Heart right ventricle (tissue), 16 donors: Measurements from ENCODE around the gene CRYBA1. TPM values are rescaled to one million over a fixed set of nuclear protein-coding genes. Genes with fewer than 3 reads are reported as not detected.

Experiments used
- ATAC-seq, 8 donors: fragments of 200-7000 bp; cut with Tn5 transposase; one replicate each; pipeline ENCODE4 v1.9.1; 2020; ENCODE audit warnings: mild to moderate bottlenecking in 8 of 8, moderate library complexity in 8 of 8, moderate number of reproducible peaks in 1 of 8
- DNase-seq, 2 donors: peaks; one replicate each; pipeline ENCODE4 v3.0.0-alpha.2; 2020
- H3K27ac ChIP-seq, 10 donors: fragments of 200-600 bp; sonication (generic) in 2 of 10; one replicate each; pipeline versions ENCODE4 v1.5.0 to v1.8.0; 2020 to 2022; ENCODE audit warnings: mild to moderate bottlenecking in 3 of 10
- H3K27me3 ChIP-seq, 7 donors: fragments of 200-600 bp; one replicate each; pipeline ENCODE4 v1.8.0; 2021 to 2022; ENCODE audit warnings: mild to moderate bottlenecking in 2 of 7
- H3K36me3 ChIP-seq, 9 donors: fragments of 200-600 bp; sonication (generic) in 1 of 9; one replicate each; pipeline versions ENCODE4 v1.5.0 to v1.8.0; 2020 to 2022; ENCODE audit warnings: mild to moderate bottlenecking in 2 of 9
- H3K4me1 ChIP-seq, 9 donors: fragments of 200-600 bp; sonication (generic) in 1 of 9; one replicate each; pipeline versions ENCODE4 v1.5.0 to v1.8.0; 2020 to 2022; ENCODE audit warnings: mild to moderate bottlenecking in 4 of 9
- H3K4me3 ChIP-seq, 10 donors: fragments of 200-600 bp; sonication (generic) in 2 of 10; one replicate each; pipeline versions ENCODE4 v1.5.0 to v1.8.0; 2020 to 2022; ENCODE audit warnings: mild to moderate bottlenecking in 7 of 10, moderate library complexity in 2 of 10
- H3K9me3 ChIP-seq, 11 donors: fragments of 200-600 bp in 10 of 11; sonication (generic) in 2 of 11; one replicate each; pipeline versions ENCODE4 v1.5.0 to v1.8.0; 2013 to 2022; ENCODE audit warnings: mild to moderate bottlenecking in 2 of 11, control low read depth in 1 of 11, moderate library complexity in 1 of 11
- WGBS, 2 donors: extraction: QIAGEN DNeasy Blood & Tissue Kit; methylation state at CpG; one replicate each; pipeline ENCODE4 v1.1.7; 2013; ENCODE audit warnings: inconsistent platforms in 1 of 2; 5-methylcytosine and 5-hydroxymethylcytosine counted together
- intact Hi-C, 10 donors: fragments of 100-400 bp; cut with DNase I; formaldehyde crosslinking; loops; one replicate each; pipeline versions ENCODE4 v1.11.1 to v1.14.2; 2022
- polyA plus RNA-seq, 2 donors: library from polyadenylated mRNA; stranded (reverse); fragments of 200-250 nt; gene quantifications; one replicate each; pipeline ENCODE4 v1.2.3, GENCODE V29; 2013
- total RNA-seq, 10 donors: library from RNA; stranded (reverse); fragmentation: NEBNext Ultra II Directional in 3 of 10; extraction: Animal tissue kit (Norgen Biotek cat#: 25700) in 3 of 10; gene quantifications; one replicate each; pipeline versions ENCODE4 v1.2.1 to v1.2.4, GENCODE V29; 2021 to 2023
- TF ChIP-seq, protein P1 (sequence below), 9 donors: fragments of 200-600 bp; sonication (generic) in 2 of 9; IDR thresholded peaks; one replicate each; pipeline versions ENCODE4 v1.5.0 to v1.8.0; 2021 to 2022; ENCODE audit warnings: antibody characterized with exemption in 9 of 9, mild to moderate bottlenecking in 5 of 9, moderate library complexity in 1 of 9
- donor health status: Arrhythmogenic right ventricular cardiomyopathy.
- donor health status: ischemic (EF 13 %, LVEDD 7.1; RV severe dilation, severe dysfunction).
- donor health status: healthy with polysubstance abuse.
- donor health status: DM: no; HTN: yes; CAD: no.
- donor health status: DM: no; HTN: no; CAD: no.
- donor health status: ischemic (EF 25% LVEDD 6.9; RV normal size, moderate dysfunction).
- donor health status: ischemic (EF 25% LVEDD 5.7; RV mildly dilated, moderate dysfunction).
- donor health status: healthy.
- donor health status: DM: yes; HTN: yes; CAD: no.
- donor health status: Ischemic cardiomyopathy.
- donor health status: ischemic (EF 35%, LVEDD 5.7; RV mildly dilated, moderate dysfunction).
- donor health status: nonischemic (EF 11% LVEDD 7.7; RV severe dilation, severe dysfunction).
- donor health status: DM: yes; HTN: yes; CAD: no.
- donor health status: PGD.
- donor health status: ischemic (EF 29% LVEDD 5.4; RV normal size, mild dysfunction).
- donor health status: nonischemic (EF 23%, LVEDD 6.1; RV moderate dilation, normal function).

Gene CRYBA1
- total and polyA plus RNA-seq, 12 donors: not detected

DNA sequence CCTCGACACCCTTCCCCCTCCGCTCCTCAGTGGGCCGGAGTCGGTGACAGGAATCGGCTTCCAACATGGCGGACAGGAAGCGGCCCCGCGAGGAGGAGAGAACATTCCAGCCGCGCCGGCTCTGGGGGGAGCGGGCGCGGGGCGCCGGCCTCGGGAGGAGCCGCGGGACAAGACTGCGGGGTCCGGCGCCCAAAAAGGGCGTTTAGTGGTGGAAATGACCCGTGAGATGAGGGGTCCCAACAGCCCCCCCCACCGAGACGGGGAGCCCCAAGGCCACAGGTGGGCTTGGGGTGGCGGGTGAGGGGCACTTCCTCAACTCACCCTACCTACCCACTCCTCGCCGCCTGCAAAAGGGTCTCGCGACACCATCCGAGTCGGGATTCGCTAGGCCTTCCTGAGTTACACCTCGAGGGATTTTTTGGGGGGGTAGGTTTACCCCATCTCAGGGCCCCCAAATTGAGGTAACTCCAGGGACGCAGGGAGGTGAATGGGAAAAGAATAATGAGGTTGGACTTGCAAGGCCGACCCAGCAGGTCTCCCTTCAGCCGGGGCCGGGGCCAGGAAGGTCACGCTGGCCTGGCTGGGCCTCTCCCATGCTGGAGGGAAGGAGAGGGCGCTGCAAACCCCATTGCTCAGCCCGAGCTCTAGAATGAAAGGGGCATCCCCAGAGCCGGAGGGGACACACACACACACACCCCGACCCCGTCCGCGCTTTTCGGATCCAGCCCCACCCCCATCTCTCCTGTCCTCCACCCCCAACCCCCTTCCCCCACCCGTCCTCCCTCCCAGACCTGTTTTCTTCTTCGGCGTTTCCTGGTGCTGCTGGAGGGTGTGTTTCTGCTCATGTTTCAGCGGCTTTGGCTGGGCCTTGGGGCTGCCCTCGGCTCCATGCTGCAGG, 46.6 kb downstream of the CRYBA1 start:
- 0 to 1% methylated on average over 51 to 54 of the region's 54 CpGs for WGBS, 2 donors
- H3K36me3 ChIP-seq: peaks cover 0 to 21% (median 0%) of the 10 kb centered on the region in 9 donors
- intact Hi-C loops: loop anchor here in 6 of 10 donors (1.0 to 5.0 kb wide), 5 partner anchors 36 to 148 kb away; no protein-coding TSS in a partner anchor
- DNase-seq (peak; percentile 70 to 71), ATAC-seq (peak; percentile 25 to 67 (median 42))
- no peaks in the 10 kb centered on the region for H3K9me3 ChIP-seq
- H3K4me1 ChIP-seq: peaks cover 15 to 50% (median 43%) of the 10 kb centered on the region in 9 donors
- H3K27me3 ChIP-seq: no peaks in the 10 kb centered on the region
- peak overlapping the region; percentile 90 to 100 (median 99) for H3K27ac ChIP-seq
- peak overlapping the region; percentile 73 to 99 (median 95) for H3K4me3 ChIP-seq
- TF ChIP-seq, protein P1, sequence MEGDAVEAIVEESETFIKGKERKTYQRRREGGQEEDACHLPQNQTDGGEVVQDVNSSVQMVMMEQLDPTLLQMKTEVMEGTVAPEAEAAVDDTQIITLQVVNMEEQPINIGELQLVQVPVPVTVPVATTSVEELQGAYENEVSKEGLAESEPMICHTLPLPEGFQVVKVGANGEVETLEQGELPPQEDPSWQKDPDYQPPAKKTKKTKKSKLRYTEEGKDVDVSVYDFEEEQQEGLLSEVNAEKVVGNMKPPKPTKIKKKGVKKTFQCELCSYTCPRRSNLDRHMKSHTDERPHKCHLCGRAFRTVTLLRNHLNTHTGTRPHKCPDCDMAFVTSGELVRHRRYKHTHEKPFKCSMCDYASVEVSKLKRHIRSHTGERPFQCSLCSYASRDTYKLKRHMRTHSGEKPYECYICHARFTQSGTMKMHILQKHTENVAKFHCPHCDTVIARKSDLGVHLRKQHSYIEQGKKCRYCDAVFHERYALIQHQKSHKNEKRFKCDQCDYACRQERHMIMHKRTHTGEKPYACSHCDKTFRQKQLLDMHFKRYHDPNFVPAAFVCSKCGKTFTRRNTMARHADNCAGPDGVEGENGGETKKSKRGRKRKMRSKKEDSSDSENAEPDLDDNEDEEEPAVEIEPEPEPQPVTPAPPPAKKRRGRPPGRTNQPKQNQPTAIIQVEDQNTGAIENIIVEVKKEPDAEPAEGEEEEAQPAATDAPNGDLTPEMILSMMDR (IDR thresholded peaks at IDR 0.05): no peak

DNA sequence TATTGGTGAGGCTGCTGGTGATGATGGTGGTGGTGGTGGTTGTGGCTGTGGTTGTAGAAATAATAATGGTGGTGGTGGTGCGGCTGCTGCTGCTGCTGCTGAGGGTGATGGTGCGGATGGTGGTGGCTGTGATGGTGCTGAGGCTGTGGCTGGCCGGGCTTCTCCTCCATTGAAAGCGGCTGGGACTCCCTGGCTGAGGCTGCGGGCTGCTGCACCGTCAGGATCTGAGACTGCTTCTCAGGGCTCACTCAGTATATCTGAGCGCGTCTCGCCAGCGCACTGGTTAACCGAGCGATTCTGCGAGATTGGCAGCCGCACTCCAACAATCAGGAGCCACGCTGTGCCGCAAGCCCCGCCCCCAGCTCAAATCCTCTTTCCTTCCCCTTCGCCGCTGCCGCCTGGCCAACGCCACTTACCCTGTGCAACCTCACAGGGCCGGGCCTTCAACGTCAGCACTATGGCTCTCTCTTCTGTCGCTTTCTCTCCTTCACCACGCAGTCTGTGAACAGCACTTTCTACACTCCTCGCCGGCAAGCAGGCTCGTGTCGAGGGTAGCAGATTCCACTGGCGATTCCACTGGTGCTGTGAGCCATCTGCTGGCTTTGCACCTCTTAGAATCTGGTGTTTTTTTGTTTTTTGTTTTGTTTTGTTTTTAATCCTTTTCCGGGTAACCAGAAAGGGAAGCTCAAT, 47.4 kb downstream of the CRYBA1 start, which contains the start of gene NUFIP2:
NUFIP2 (minus strand) TSS at position 259 of the 690 bp plus-strand sequence; CDS start at position 170, 89 bp downstream.
- no peaks in the 10 kb centered on the region for H3K27me3 ChIP-seq
- no peaks in the 10 kb centered on the region for H3K9me3 ChIP-seq
- peak within 1 kb of the TSS; percentile 90 to 100 (median 99) for H3K27ac ChIP-seq
- ATAC-seq (peak; percentile 94 to 98 (median 97)), DNase-seq (peak; percentile 99)
- TF ChIP-seq, protein P1 (IDR thresholded peaks at IDR 0.05): peak in 3 of 9 donors; percentile 27 to 45 (median 28)
- H3K4me1 ChIP-seq: peaks cover 15 to 42% (median 35%) of the 10 kb centered on the region in 9 donors
- whole genome bisulfite sequencing, 2 donors: 0 to 1% methylated on average over 31 of the region's 31 CpGs
- H3K4me3 ChIP-seq: peak within 1 kb of the TSS; percentile 73 to 99 (median 95)
- intact Hi-C loops: loop anchor here in 5 of 10 donors (2.0 to 5.0 kb wide), 4 partner anchors 37 to 147 kb away; no protein-coding TSS in a partner anchor
- peaks cover 0 to 13% (median 0%) of the 10 kb centered on the region in 9 donors for H3K36me3 ChIP-seq

- H3K4me3 ChIP-seq: peak overlapping the region; percentile 0 to 99 (median 94)
- intact Hi-C loops: loop anchor here in 3 of 10 donors (5.0 kb wide), 2 partner anchors 37 to 147 kb away; no protein-coding TSS in a partner anchor
- ATAC-seq: no peak
- peaks cover 0 to 8% (median 0%) of the 10 kb centered on the region in 9 donors for H3K36me3 ChIP-seq
- H3K9me3 ChIP-seq: no peaks in the 10 kb centered on the region
- WGBS, 2 donors: 1 to 3% methylated on average over 2 of the region's 2 CpGs
- no peaks in the 10 kb centered on the region for H3K27me3 ChIP-seq
- H3K27ac ChIP-seq: peak overlapping the region; percentile 83 to 100 (median 98)
- TF ChIP-seq, protein P1 (IDR thresholded peaks at IDR 0.05): no peak
- H3K4me1 ChIP-seq: peaks cover 15 to 37% (median 31%) of the 10 kb centered on the region in 9 donors
- no peak for DNase-seq
These were observed 47.9 kb downstream of the CRYBA1 start for GRCh38 chr17:29294580-29294900.

GRCh38 chr17:29295420-29295819, 48.8 kb downstream of the CRYBA1 start:
- WGBS, 2 donors: 90 to 96% methylated on average over 3 of the region's 3 CpGs
- peaks cover 9 to 28% (median 22%) of the 10 kb centered on the region in 9 donors for H3K4me1 ChIP-seq
- no peak for ATAC-seq
- no peak for DNase-seq
- H3K36me3 ChIP-seq: no peaks in the 10 kb centered on the region
- H3K27me3 ChIP-seq: no peaks in the 10 kb centered on the region
- TF ChIP-seq, protein P1 (IDR thresholded peaks at IDR 0.05): no peak
- no peak overlapping the region for H3K4me3 ChIP-seq
- H3K9me3 ChIP-seq: no peaks in the 10 kb centered on the region
- intact Hi-C loops: no loop called here
- H3K27ac ChIP-seq: peak overlapping the region in 1 of 10 donors; percentile 99
